Measurements from ENCODE around the gene SDK1. TPM values are rescaled to one million over a fixed set of nuclear protein-coding genes. Genes with fewer than 3 reads are reported as not detected.

SDK1 gene
- total RNA-seq, 4 donors from 2014 or later = 1.3 to 5.0 (median 2.0) TPM

DNA sequence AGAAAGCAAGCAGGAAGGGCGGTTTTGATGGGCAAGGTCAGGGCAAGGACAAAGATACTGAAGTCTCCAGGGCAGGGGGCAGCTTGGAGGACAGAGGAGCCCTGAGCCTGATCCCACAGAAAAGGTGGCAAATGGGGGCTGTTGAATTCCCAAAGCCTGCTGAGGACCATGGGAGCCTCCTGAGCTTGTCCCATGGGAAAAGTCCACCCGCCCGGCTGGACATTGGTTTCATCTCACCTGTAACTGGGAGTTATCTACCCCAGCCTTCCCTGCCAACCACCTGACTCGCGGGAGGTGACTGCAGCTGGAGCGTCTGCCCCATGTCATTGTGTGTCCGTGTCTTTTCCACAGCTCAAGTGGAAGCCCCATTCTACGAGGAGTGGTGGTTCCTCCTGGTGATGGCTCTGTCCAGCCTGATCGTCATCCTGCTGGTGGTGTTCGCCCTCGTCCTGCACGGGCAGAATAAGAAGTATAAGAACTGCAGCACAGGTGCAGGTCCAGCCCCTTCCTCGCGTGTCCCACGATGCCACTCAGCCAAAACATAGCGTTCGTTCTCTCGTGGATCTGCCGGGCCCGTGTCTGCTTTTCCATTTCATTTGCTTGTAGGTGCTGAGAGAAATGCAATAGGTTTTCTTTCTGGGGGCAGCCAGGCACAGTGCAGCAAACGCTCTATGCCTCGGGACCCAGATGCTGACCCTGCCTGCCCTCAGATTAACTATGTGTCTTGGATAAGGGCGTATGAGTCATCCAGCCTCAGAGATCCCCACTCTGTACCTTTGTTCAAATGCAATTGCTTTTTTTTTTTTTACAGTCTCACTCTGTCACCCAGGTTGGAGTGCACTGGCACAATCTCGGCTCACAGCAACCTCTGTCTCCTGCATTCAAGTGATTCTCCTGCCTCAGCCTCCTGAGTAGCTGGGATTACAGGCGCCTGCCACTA is 936.5 kb downstream of the SDK1 start:
- Histone ChIP-seq H3K9me3 (no peaks in the 10 kb centered on the region), H3K4me3 (replicated peaks in 1 of 3) (no peak overlapping the region), H3K4me1 (no peaks in the 10 kb centered on the region), H3K36me3 (no peaks in the 10 kb centered on the region), H3K27ac (no peak overlapping the region), H3K27me3 (no peaks in the 10 kb centered on the region)
- TF ChIP-seq, protein P1, sequence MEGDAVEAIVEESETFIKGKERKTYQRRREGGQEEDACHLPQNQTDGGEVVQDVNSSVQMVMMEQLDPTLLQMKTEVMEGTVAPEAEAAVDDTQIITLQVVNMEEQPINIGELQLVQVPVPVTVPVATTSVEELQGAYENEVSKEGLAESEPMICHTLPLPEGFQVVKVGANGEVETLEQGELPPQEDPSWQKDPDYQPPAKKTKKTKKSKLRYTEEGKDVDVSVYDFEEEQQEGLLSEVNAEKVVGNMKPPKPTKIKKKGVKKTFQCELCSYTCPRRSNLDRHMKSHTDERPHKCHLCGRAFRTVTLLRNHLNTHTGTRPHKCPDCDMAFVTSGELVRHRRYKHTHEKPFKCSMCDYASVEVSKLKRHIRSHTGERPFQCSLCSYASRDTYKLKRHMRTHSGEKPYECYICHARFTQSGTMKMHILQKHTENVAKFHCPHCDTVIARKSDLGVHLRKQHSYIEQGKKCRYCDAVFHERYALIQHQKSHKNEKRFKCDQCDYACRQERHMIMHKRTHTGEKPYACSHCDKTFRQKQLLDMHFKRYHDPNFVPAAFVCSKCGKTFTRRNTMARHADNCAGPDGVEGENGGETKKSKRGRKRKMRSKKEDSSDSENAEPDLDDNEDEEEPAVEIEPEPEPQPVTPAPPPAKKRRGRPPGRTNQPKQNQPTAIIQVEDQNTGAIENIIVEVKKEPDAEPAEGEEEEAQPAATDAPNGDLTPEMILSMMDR (IDR thresholded peaks at IDR 0.05) = no peak
- TF ChIP-seq POLR2A (IDR thresholded peaks at IDR 0.05) = no peak
- intact Hi-C loops (cut with DNase I) = no loop called here
- DNase-seq = no peak
- 90 to 93% methylated on average over 25 of the region's 25 CpGs for WGBS, 2 donors

DNA sequence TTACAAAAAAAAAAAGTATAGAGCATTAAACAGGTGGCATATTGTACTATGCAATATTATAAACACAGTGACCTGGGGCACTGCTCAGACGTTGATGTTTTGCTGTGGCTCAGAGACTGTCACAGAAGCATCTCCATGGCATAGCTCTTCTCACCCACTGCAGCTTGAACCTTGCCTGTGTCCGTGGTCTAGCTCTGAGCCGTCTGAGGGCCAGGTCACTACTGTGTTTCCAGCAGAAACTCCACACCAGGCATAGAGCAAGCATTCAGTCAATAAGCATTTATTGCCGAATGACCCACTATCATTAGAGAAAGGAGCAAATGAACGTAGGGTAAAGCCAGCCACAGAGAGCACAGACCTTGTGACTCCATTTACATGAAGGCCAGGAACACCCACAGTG is 937.8 kb downstream of the SDK1 start:
- no peaks in the 10 kb centered on the region for H3K4me1 ChIP-seq
- no peak overlapping the region for H3K27ac ChIP-seq
- no peaks in the 10 kb centered on the region for H3K36me3 ChIP-seq
- intact Hi-C loops (cut with DNase I) = no loop called here
- TF ChIP-seq POLR2A (IDR thresholded peaks at IDR 0.05) = no peak
- TF ChIP-seq, protein P1 (IDR thresholded peaks at IDR 0.05) = no peak
- H3K4me3 ChIP-seq (replicated peaks in 1 of 3) = no peak overlapping the region
- no peaks in the 10 kb centered on the region for H3K9me3 ChIP-seq
- no peaks in the 10 kb centered on the region for H3K27me3 ChIP-seq
- 86 to 92% methylated on average over 5 of the region's 5 CpGs for WGBS, 2 donors
- DNase-seq = no peak

GRCh38 chr7:4240042-4240441 is 939.0 kb downstream of the SDK1 start:
- Histone ChIP-seq H3K4me3 (replicated peaks in 1 of 3) (no peak overlapping the region), H3K36me3 (no peaks in the 10 kb centered on the region), H3K27me3 (no peaks in the 10 kb centered on the region), H3K4me1 (no peaks in the 10 kb centered on the region), H3K9me3 (no peaks in the 10 kb centered on the region), H3K27ac (no peak overlapping the region)
- DNase-seq = no peak
- TF ChIP-seq, protein P1 (IDR thresholded peaks at IDR 0.05) = no peak
- no peak for TF ChIP-seq POLR2A (IDR thresholded peaks at IDR 0.05)
- 81 to 85% methylated on average over 10 of the region's 10 CpGs for WGBS, 2 donors
- intact Hi-C loops (cut with DNase I) = no loop called here

GRCh38 chr7:4240520-4241303 is 939.7 kb downstream of the SDK1 start:
- 75 to 83% methylated on average over 19 of the region's 19 CpGs for WGBS, 2 donors
- H3K9me3 ChIP-seq = no peaks in the 10 kb centered on the region
- H3K4me1 ChIP-seq = no peaks in the 10 kb centered on the region
- no peak overlapping the region for H3K27ac ChIP-seq
- no peak overlapping the region for H3K4me3 ChIP-seq (replicated peaks in 1 of 3)
- no peak for DNase-seq
- no peak for TF ChIP-seq POLR2A (IDR thresholded peaks at IDR 0.05)
- TF ChIP-seq, protein P1 (IDR thresholded peaks at IDR 0.05) = no peak
- intact Hi-C loops (cut with DNase I) = no loop called here
- H3K36me3 ChIP-seq = no peaks in the 10 kb centered on the region
- H3K27me3 ChIP-seq = no peaks in the 10 kb centered on the region

GRCh38 chr7:4241304-4241612 is 940.2 kb downstream of the SDK1 start:
- Histone ChIP-seq H3K9me3 (no peaks in the 10 kb centered on the region), H3K27me3 (no peaks in the 10 kb centered on the region), H3K4me1 (no peaks in the 10 kb centered on the region), H3K36me3 (no peaks in the 10 kb centered on the region), H3K4me3 (replicated peaks in 1 of 3) (no peak overlapping the region), H3K27ac (no peak overlapping the region)
- 83 to 89% methylated on average over 6 of the region's 6 CpGs for WGBS, 2 donors
- DNase-seq = no peak
- intact Hi-C loops (cut with DNase I) = no loop called here
- no peak for TF ChIP-seq POLR2A (IDR thresholded peaks at IDR 0.05)
- TF ChIP-seq, protein P1 (IDR thresholded peaks at IDR 0.05) = no peak
